CD8-positive, alpha-beta memory T cell (primary cell): ENCODE measurements around the gene WFS1. TPM values are rescaled to one million over a fixed set of nuclear protein-coding genes. Genes with fewer than 3 reads are reported as not detected.

Experiments
- CTCF ChIA-PET: fragments of 350-600 bp; sonication (Branson Sonifier 250); formaldehyde crosslinking; loops from one replicate; lab custom pipeline; 2021; ENCODE audit warnings: antibody characterized with exemption; lab: Charles Lee
- POLR2A ChIA-PET: fragments of 350-600 bp; sonication (Branson Sonifier 250); formaldehyde crosslinking; loops from one replicate; lab custom pipeline; 2021; ENCODE audit warnings: antibody characterized with exemption; lab: Charles Lee
- DNase-seq, 5 donors: peaks; one replicate each; pipeline versions ENCODE4 v3.0.0 to v3.0.0-alpha.2; 2020 to 2022; ENCODE audit warnings: mixed read lengths in 1 of 5
- H3K27ac ChIP-seq: one replicate; pipeline ENCODE4 v1.7.0; 2013; ENCODE audit warnings: low read depth, mild to moderate bottlenecking, low read length, moderate library complexity
- H3K27me3 ChIP-seq: 2 replicates; pipeline ENCODE4 v1.7.0; 2013; ENCODE audit warnings: low read length, mild to moderate bottlenecking; ENCODE audit not compliant: insufficient read depth, poor library complexity, severe bottlenecking
- H3K36me3 ChIP-seq: 2 replicates; pipeline ENCODE4 v1.7.0; 2013; ENCODE audit warnings: mild to moderate bottlenecking, low read length, moderate library complexity; ENCODE audit not compliant: insufficient read depth
- H3K4me1 ChIP-seq: 2 replicates; pipeline ENCODE4 v1.7.0; 2013; ENCODE audit warnings: mild to moderate bottlenecking, low read length, moderate library complexity; ENCODE audit not compliant: insufficient read depth
- H3K4me3 ChIP-seq: 2 replicates; pipeline ENCODE4 v1.7.0; 2013; ENCODE audit warnings: mild to moderate bottlenecking, low read length
- H3K9me3 ChIP-seq: 2 replicates; pipeline ENCODE4 v1.7.0; 2013; ENCODE audit warnings: mild to moderate bottlenecking, low read length
- H3K27ac Mint-ChIP-seq, 8 donors: one replicate each; pipeline ENCODE4 v1.8.0; 2020 to 2021; ENCODE audit warnings: mixed read lengths in 8 of 8, mild to moderate bottlenecking in 6 of 8, inconsistent platforms in 3 of 8, moderate library complexity in 3 of 8
- H3K27me3 Mint-ChIP-seq, 2 donors: one replicate each; pipeline ENCODE4 v1.8.0; 2020 to 2021; ENCODE audit warnings: mixed read lengths in 2 of 2, mild to moderate bottlenecking in 1 of 2, moderate library complexity in 1 of 2
- H3K36me3 Mint-ChIP-seq, 3 donors: one replicate each; pipeline ENCODE4 v1.8.0; 2020 to 2021; ENCODE audit warnings: mixed read lengths in 3 of 3, inconsistent platforms in 1 of 3, mild to moderate bottlenecking in 1 of 3
- H3K4me1 Mint-ChIP-seq, 3 donors: one replicate each; pipeline ENCODE4 v1.8.0; 2020 to 2021; ENCODE audit warnings: mixed read lengths in 3 of 3, inconsistent platforms in 1 of 3, mild to moderate bottlenecking in 1 of 3
- H3K4me3 Mint-ChIP-seq, 7 donors: one replicate each; pipeline ENCODE4 v1.8.0; 2020 to 2021; ENCODE audit warnings: mixed read lengths in 7 of 7, mild to moderate bottlenecking in 6 of 7, moderate library complexity in 4 of 7, inconsistent platforms in 2 of 7
- H3K9me3 Mint-ChIP-seq, 5 donors: one replicate each; pipeline ENCODE4 v1.8.0; 2020 to 2022; ENCODE audit warnings: mixed read lengths in 5 of 5, mild to moderate bottlenecking in 3 of 5, moderate library complexity in 2 of 5, inconsistent platforms in 1 of 5
- polyA plus RNA-seq: library from polyadenylated mRNA; unstranded; fragments of 300-500 nt; fragmentation: Illumina TruSeq; gene quantifications from one replicate; pipeline ENCODE4 v1.2.3, GENCODE V29; 2021
- total RNA-seq, 2 experiments: library from RNA; stranded (reverse); gene quantifications; one replicate each; pipeline ENCODE4 v1.2.3, GENCODE V29; 2021

The WFS1 gene
- total and polyA plus RNA-seq, 3 experiments from 2014 or later: 3.4 to 5.1 (median 5.1) TPM

DNA sequence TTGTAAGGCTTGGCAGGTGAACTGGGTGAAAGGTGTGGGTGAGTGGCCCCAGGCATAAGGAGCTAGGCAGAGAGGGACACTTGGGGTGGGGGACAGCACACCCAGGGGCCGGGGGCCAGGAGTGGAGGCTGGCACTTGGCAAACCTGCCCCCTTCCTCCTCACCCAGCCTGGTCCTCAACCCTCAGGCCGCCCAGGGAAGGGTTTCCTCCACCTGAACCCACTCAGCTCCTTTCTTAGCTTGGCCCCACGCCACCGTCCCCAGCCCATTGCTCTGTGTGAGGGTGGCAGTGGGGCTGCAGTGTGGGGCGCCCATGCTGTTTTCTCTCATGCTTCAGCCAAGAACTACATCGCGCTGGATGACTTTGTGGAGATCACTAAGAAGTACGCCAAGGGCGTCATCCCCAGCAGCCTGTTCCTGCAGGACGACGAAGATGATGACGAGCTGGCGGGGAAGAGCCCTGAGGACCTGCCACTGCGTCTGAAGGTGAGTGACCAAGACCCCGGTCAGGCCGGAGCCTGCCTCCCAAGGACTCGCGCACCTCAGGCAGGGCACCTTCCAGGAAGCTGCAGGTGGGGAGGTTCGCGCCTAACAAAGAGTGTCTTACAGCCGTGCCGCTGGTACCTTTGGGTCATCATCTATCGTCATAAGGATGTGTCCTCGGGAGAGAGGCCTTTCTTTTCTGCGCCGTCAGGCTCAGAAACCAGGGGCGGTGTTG, 25.2 kb downstream of the WFS1 start:
- peaks cover 0 to 11% (median 3%) of the 10 kb centered on the region in 3 donors for H3K36me3 Mint-ChIP-seq
- Histone ChIP-seq H3K4me3 (no peak overlapping the region), H3K4me1 (no peaks in the 10 kb centered on the region), H3K27me3 (no peaks in the 10 kb centered on the region), H3K9me3 (no peaks in the 10 kb centered on the region), H3K27ac (no peak overlapping the region), H3K36me3 (no peaks in the 10 kb centered on the region)
- no peak for DNase-seq
- POLR2A ChIA-PET: no interaction called here
- no peak overlapping the region for H3K4me3 Mint-ChIP-seq
- CTCF ChIA-PET: no interaction called here
- no peaks in the 10 kb centered on the region for H3K4me1 Mint-ChIP-seq
- H3K27me3 Mint-ChIP-seq: no peaks in the 10 kb centered on the region
- H3K9me3 Mint-ChIP-seq: no peaks in the 10 kb centered on the region
- H3K27ac Mint-ChIP-seq: no peak overlapping the region

DNA sequence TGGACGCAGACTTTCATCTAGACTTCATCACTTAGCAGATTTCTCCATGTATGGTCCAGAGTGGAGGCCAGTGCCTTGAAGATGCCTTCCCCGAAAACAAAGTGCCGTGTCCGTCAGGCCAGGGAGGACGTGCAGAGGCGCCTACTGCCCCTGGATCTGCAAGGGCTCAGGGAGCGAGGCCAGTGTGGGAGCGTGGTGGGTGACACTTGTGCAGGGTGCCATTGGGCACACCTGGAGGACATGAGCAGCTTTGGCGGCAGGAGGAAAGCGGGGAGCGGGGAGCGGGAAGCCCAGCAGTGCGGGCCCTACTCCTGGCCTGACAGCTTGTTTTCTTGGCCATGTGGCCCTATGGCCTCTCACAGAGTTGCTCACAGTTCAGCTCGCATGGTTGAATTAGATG, 25.8 kb downstream of the WFS1 start:
- H3K4me3 ChIP-seq: no peak overlapping the region
- no peaks in the 10 kb centered on the region for H3K27me3 Mint-ChIP-seq
- no peaks in the 10 kb centered on the region for H3K4me1 Mint-ChIP-seq
- CTCF ChIA-PET: interaction anchor here (1.4 kb wide), 1 partner anchor 32 kb away, joined by 4 read pairs; no protein-coding TSS in a partner anchor
- DNase-seq: no peak
- no peak overlapping the region for H3K27ac ChIP-seq
- H3K36me3 Mint-ChIP-seq: peaks cover 0 to 11% (median 3%) of the 10 kb centered on the region in 3 donors
- no peaks in the 10 kb centered on the region for H3K9me3 ChIP-seq
- H3K4me1 ChIP-seq: no peaks in the 10 kb centered on the region
- no peaks in the 10 kb centered on the region for H3K27me3 ChIP-seq
- H3K36me3 ChIP-seq: no peaks in the 10 kb centered on the region
- no peak overlapping the region for H3K27ac Mint-ChIP-seq
- H3K4me3 Mint-ChIP-seq: no peak overlapping the region
- H3K9me3 Mint-ChIP-seq: no peaks in the 10 kb centered on the region
- POLR2A ChIA-PET: no interaction called here

DNA sequence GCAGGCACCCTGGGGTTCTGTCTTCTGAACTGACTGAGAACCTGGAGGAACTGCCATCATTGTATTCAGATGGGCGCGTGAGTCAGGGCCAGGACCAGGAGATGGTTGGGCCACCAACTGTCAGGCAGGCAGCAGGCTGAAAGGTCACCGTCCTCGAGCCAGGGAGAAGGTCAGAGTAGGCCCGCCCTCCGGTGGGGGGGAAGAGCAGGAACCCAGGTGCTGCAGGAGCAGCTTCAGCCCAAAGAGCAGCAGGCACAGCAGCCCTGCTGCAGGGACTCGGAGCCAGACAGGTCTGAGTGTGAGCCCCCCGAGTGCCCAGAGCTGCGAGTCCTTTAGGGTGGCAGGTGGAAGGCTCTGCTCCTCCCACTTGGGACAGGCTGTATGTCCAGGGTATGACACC, 26.4 kb downstream of the WFS1 start:
- ChIA-PET CTCF (interaction anchor here (1.4 kb wide), 1 partner anchor 31 kb away, joined by 4 read pairs; no protein-coding TSS in a partner anchor), POLR2A (no interaction called here)
- no peaks in the 10 kb centered on the region for H3K4me1 Mint-ChIP-seq

GRCh38 chr4:6297266-6297815, 27.7 kb downstream of the WFS1 start:
- Histone ChIP-seq H3K4me3 (no peak overlapping the region), H3K4me1 (no peaks in the 10 kb centered on the region), H3K9me3 (no peaks in the 10 kb centered on the region), H3K36me3 (no peaks in the 10 kb centered on the region), H3K27ac (no peak overlapping the region), H3K27me3 (no peaks in the 10 kb centered on the region)
- Mint-ChIP-seq H3K36me3 (peaks cover 3 to 22% (median 11%) of the 10 kb centered on the region in 3 donors), H3K9me3 (no peaks in the 10 kb centered on the region), H3K27me3 (no peaks in the 10 kb centered on the region), H3K4me1 (no peaks in the 10 kb centered on the region), H3K27ac (peak overlapping the region in 1 of 8 donors; percentile 27), H3K4me3 (no peak overlapping the region)
- CTCF ChIA-PET: no interaction called here
- POLR2A ChIA-PET: no interaction called here
- no peak for DNase-seq

More for the DNA sequence above, 26.4 kb downstream of the WFS1 start:
- no peak for DNase-seq
- no peaks in the 10 kb centered on the region for H3K9me3 ChIP-seq
- H3K4me1 ChIP-seq: no peaks in the 10 kb centered on the region
- H3K36me3 ChIP-seq: no peaks in the 10 kb centered on the region
- H3K4me3 ChIP-seq: no peak overlapping the region
- no peaks in the 10 kb centered on the region for H3K27me3 ChIP-seq
- H3K4me3 Mint-ChIP-seq: no peak overlapping the region
- H3K27ac Mint-ChIP-seq: no peak overlapping the region
- no peak overlapping the region for H3K27ac ChIP-seq
- H3K9me3 Mint-ChIP-seq: no peaks in the 10 kb centered on the region
- H3K36me3 Mint-ChIP-seq: peaks cover 2 to 16% (median 5%) of the 10 kb centered on the region in 3 donors
- H3K27me3 Mint-ChIP-seq: no peaks in the 10 kb centered on the region

GRCh38 chr4:6298035-6298434, 28.4 kb downstream of the WFS1 start:
- Mint-ChIP-seq H3K27ac (peak overlapping the region in 1 of 8 donors; percentile 27), H3K4me3 (no peak overlapping the region), H3K9me3 (no peaks in the 10 kb centered on the region), H3K36me3 (peaks cover 3 to 28% (median 11%) of the 10 kb centered on the region in 3 donors), H3K27me3 (no peaks in the 10 kb centered on the region), H3K4me1 (no peaks in the 10 kb centered on the region)
- H3K36me3 ChIP-seq: no peaks in the 10 kb centered on the region
- CTCF ChIA-PET: no interaction called here
- H3K4me3 ChIP-seq: no peak overlapping the region
- no peak for DNase-seq
- no peak overlapping the region for H3K27ac ChIP-seq
- H3K9me3 ChIP-seq: no peaks in the 10 kb centered on the region
- H3K4me1 ChIP-seq: no peaks in the 10 kb centered on the region
- H3K27me3 ChIP-seq: no peaks in the 10 kb centered on the region
- POLR2A ChIA-PET: no interaction called here

DNA sequence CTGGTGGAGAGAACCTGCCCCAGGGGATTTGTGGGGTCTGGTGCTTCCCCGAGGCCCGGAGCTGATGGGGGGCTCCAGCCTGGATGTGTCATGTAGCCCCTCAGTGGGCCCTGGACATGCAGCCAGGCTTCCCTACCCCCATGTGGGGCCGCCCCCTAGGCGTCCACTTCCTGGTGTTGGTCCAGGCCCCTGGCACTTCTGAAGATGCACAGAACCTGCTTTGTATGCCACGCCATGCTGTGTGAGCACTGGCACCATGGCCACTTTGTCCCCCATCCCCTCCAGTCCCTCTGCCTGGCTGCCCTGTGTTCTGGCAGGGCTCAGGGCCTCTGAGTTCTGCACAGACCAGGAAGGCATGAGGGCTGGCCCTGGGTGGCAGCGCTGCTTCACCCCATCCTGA, 29.2 kb downstream of the WFS1 start:
- POLR2A ChIA-PET: no interaction called here
- Mint-ChIP-seq H3K27ac (no peak overlapping the region), H3K4me3 (no peak overlapping the region), H3K4me1 (no peaks in the 10 kb centered on the region), H3K9me3 (no peaks in the 10 kb centered on the region), H3K27me3 (no peaks in the 10 kb centered on the region), H3K36me3 (peaks cover 3 to 29% (median 8%) of the 10 kb centered on the region in 3 donors)
- Histone ChIP-seq H3K27ac (no peak overlapping the region), H3K27me3 (no peaks in the 10 kb centered on the region), H3K4me3 (no peak overlapping the region), H3K9me3 (no peaks in the 10 kb centered on the region), H3K36me3 (no peaks in the 10 kb centered on the region), H3K4me1 (no peaks in the 10 kb centered on the region)
- DNase-seq: no peak
- CTCF ChIA-PET: no interaction called here

DNA sequence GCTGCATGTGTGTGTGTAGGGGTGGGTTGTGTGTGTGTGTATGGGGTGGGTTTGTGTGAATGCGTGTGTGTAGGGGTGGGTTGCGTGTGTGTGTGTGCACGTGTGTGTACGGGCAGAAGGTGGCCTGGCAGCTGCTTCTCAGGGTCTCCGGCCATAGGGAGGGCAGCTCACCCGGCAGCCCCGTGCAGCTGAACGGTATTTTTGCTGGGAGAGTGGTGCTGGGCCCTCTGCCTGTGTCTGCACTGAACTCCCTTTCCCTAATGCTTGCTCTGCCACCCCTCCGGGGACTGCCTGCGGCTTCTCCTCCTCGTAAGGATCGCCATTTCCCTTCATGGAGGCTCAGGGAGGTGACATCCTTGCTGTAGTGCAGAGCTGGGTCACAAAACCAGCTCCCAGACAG, 30.2 kb downstream of the WFS1 start:
- no peak overlapping the region for H3K4me3 Mint-ChIP-seq
- no peak for DNase-seq

GRCh38 chr4:6300359-6300758, 30.7 kb downstream of the WFS1 start:
- Mint-ChIP-seq H3K9me3 (no peaks in the 10 kb centered on the region), H3K27ac (no peak overlapping the region), H3K4me3 (no peak overlapping the region), H3K4me1 (no peaks in the 10 kb centered on the region), H3K36me3 (peaks cover 3 to 24% (median 8%) of the 10 kb centered on the region in 3 donors), H3K27me3 (no peaks in the 10 kb centered on the region)
- ChIA-PET POLR2A (no interaction called here), CTCF (no interaction called here)
- H3K4me1 ChIP-seq: no peaks in the 10 kb centered on the region
- no peaks in the 10 kb centered on the region for H3K27me3 ChIP-seq
- no peak overlapping the region for H3K4me3 ChIP-seq
- H3K36me3 ChIP-seq: no peaks in the 10 kb centered on the region
- no peak for DNase-seq
- H3K27ac ChIP-seq: no peak overlapping the region
- no peaks in the 10 kb centered on the region for H3K9me3 ChIP-seq

More for the DNA sequence above, 30.2 kb downstream of the WFS1 start:
- H3K27ac Mint-ChIP-seq: no peak overlapping the region
- H3K4me3 ChIP-seq: no peak overlapping the region
- H3K9me3 Mint-ChIP-seq: no peaks in the 10 kb centered on the region
- ChIA-PET POLR2A (no interaction called here), CTCF (no interaction called here)
- peaks cover 3 to 27% (median 8%) of the 10 kb centered on the region in 3 donors for H3K36me3 Mint-ChIP-seq
- H3K4me1 ChIP-seq: no peaks in the 10 kb centered on the region
- no peaks in the 10 kb centered on the region for H3K4me1 Mint-ChIP-seq
- no peaks in the 10 kb centered on the region for H3K9me3 ChIP-seq
- no peaks in the 10 kb centered on the region for H3K36me3 ChIP-seq
- H3K27ac ChIP-seq: no peak overlapping the region
- no peaks in the 10 kb centered on the region for H3K27me3 ChIP-seq
- H3K27me3 Mint-ChIP-seq: no peaks in the 10 kb centered on the region
